GM19043 (cell line): ENCODE results near the gene GLYAT.
"Not testable (repeated sequence)": the region's sequence is repeated elsewhere in the genome, so short reads cannot be mapped to it uniquely, and the experiment has no call there.

Experiments used
- ATAC-seq: cut with Tn5 transposase; IDR thresholded peaks from one replicate; pipeline ENCODE4 v1.9.1; 2021; ENCODE audit warnings: low read depth; ENCODE audit not compliant: unreplicated experiment

GLYAT gene

DNA sequence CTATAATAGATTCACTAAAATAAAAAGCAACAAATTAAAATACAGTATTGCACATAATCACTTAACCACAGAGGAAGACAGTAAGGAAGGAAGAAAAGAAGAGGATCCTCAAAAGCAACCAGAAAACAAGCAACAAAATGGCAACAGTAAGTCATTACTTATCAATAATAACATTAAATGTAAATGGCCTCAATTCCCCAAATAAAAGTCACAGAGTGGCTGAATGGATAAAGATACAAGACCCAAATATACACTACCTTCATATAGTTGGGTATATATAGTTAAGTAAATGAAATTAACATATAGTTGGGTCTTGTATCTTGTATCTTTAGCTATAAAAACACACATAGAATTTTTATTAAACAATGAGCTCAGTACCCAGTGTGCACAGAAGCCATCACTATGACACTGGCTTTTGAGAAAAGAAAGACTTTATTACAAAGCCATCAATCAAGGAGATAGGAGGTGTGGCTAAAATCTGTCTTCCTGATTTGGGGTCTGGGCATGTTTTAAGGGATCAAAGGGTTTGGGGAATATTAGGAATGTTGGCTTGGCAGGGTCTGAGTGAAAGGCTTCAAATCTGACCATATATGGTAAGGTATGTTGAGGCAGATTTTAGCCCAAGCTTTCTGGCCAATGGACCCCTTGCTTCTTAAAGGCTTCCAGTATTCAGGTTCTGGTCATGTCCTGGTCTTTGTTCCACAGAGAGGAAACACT lies 13.4 kb upstream of the GLYAT start:
- no peak for ATAC-seq

GRCh38 chr11:58742981-58743880 lies 11.5 kb upstream of the GLYAT start:
- no peak for ATAC-seq

GRCh38 chr11:58742140-58742539 lies 10.4 kb upstream of the GLYAT start:
- no peak for ATAC-seq

GRCh38 chr11:58741127-58741526 lies 9.4 kb upstream of the GLYAT start:
- ATAC-seq = no peak

DNA sequence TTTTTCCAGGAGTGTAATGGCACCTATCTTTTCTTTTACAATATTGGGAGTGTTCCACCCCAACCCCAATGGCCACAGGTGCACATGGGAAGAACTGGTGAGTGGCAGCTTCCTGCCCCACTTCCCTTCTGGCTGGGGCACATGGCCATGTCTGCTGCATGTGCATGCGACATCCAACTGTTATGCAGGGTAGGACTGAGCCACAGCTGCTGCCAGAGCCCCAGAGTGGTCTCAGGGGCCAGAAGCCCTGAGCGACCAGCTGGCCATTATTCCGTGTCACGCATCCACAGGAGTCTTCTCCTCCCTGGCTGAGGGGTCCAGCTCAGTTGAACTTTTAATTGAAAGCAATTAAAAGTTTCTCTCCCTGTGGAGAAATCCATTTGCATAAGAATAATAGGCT lies 8.7 kb upstream of the GLYAT start:
- ATAC-seq = no peak

GRCh38 chr11:58739725-58740430 lies 8.1 kb upstream of the GLYAT start:
- no peak for ATAC-seq

GRCh38 chr11:58734681-58735490 lies 3.1 kb upstream of the GLYAT start:
- ATAC-seq = no peak

- no peak for ATAC-seq
These were observed 1.1 kb downstream of the GLYAT start for GRCh38 chr11:58730507-58731089.

- no peak for ATAC-seq
These were observed 4.3 kb downstream of the GLYAT start for GRCh38 chr11:58727415-58727797.

DNA sequence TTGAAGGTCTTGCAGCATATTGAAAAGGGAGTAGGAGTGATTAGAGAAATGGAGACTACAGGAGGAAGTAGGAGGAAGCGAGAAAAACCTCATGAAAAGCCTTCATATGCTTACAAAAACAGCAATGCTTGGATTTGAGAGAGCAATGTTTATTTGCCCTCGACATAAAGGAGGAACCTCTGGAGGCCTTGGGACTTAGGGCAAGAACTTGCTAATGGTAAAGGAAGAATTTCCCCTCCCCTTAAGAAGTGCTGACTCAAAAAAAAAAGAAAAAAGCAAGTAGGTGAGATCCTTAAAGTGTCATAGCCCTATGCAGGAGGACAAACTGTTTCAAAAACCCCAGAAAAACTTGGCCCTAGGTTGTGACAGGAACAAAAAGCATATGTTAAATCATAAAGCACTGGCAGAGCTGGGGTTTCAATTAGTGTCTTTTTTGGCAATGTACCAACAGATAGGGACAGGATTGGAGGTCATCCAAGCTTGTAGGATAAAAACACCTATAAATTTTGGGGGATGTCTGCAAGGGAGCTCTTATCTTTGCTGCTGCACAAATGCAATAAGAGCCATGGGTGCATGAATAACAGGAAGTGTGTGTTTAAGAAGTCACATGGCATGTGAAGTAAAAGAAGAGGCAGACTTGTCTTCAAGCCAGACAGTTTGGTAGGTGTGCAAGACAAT lies 4.9 kb downstream of the GLYAT start:
- no peak for ATAC-seq

GRCh38 chr11:58719406-58720117 lies 12.2 kb downstream of the GLYAT start:
- no peak for ATAC-seq

DNA sequence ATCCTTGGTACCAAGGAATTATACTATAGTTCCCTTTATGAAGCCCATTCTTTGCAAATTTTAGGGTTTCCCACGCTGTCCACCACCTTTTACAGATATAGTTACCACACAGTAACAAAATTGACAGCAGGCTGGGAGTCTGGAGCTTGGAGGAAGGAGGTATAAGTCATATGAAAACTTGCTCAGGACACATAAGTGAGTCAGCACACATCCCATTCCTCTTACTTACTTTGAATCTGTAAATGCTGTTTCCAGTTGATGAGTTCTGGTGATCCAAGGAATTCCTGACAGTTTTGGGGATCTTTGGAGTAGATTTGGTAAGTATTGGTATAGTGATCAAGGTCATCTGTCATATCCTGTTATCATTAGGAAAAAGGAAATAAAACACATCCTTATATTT lies 19.2 kb downstream of the GLYAT start:
- ATAC-seq = no peak

GRCh38 chr11:58711832-58712231 lies 19.9 kb downstream of the GLYAT start:
- ATAC-seq = no peak

- ATAC-seq = no peak
These were observed 24.0 kb downstream of the GLYAT start for GRCh38 chr11:58707767-58708166.

GRCh38 chr11:58696825-58697224 lies 34.9 kb downstream of the GLYAT start:
- not testable (repeated sequence) for ATAC-seq

DNA sequence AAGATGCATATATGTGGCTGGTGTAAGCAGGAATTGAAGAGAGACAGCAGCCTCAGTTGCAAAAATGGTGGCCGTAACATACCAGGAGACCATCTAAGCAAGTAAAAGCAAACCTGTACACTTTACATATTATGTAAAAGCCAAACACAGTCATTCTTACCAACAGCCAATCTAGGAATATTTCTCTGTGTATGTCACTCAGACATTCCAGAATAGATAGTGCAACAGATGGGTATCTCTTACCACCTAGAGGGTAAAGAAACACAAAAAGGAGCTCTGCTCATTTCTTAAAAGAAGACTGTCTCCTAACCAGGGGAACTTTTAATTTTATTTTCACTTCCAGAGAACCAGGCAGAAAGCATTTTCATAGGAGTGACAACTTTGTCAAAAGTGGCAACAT lies 38.7 kb downstream of the GLYAT start:
- no peak for ATAC-seq

GRCh38 chr11:58691675-58692074 lies 40.1 kb downstream of the GLYAT start:
- ATAC-seq = no peak

DNA sequence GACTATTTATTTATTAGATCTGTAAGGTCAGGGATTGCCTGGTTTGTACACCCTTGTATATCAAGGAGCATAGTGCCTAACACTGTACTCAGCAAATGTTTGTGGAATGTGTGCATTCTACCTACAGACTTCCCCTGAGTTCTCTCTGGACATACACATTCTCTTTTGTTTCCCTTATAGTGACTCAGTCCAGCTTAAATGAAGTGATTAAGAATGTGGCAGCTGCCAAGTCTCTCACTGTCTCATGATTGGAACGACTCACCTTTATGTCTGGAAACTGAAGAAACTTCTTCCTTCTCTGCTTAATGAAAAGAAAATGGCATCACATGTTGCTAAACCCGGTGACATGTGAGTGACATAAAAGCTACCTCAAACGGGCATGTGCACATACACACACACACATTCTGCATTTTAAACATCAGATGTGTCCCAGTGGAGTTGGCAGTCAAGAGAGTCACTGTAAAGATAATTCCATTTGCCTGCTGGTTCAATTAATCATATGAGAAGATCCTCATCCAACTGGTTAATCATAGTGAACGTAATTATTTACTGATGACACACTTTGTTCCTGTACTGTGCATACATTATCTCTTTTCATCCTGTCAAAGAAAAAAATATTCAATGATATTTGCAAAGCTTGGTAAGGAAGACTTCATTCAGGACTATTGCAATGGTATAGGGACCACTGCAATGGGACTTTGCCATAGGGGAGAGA lies 42.8 kb downstream of the GLYAT start:
- ATAC-seq = no peak
